Measurements from ENCODE around the gene GALNT9. TPM values are rescaled to one million over a fixed set of nuclear protein-coding genes. Genes with fewer than 3 reads are reported as not detected.

GALNT9 gene
- total and polyA plus RNA-seq, 2 donors (not counting 1 experiment from before 2014, with no cell fraction given), result 0.71 to 2.4 TPM

DNA sequence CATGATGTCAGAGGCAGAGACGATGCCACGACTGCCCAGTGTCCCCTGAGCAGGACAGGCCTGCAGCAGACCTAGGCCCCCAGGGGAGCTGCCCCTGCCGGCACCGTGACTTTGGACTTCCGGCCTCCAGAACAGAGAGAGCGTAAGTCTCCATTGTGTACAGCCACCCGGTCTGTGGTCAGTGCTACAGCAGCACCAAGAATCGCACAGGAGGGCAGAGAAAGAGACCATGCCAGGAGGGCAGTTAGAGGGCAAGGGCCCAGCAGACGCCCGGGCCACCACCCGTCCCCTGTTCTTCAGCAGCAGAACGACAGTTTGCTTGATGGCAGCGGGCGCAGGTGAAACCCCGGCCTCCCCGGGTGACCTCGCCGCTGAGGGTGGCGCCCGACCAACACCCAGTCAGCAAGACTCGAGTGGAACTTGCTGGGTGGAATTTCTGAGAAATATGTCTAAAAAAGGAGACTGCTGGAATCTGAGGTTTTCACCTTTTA is 19.7 kb downstream of the GALNT9 start:
- DNase-seq (no peak), ATAC-seq (ENCODE audit: low read depth) (no peak)
- POLR2A ChIA-PET, result no interaction called here
- no peaks in the 10 kb centered on the region for H3K4me1 Mint-ChIP-seq
- H3K27me3 Mint-ChIP-seq, result no peaks in the 10 kb centered on the region
- H3K27ac Mint-ChIP-seq, result no peak overlapping the region
- Histone ChIP-seq H3K27me3 (replicated peaks in 1 of 4; ENCODE audit: control extremely low read depth in 1 of 4, control insufficient read depth in 3 of 4, insufficient read depth in 4 of 4, low read length in 3 of 4) (no peaks in the 10 kb centered on the region), H4K20me1 (ENCODE audit: control insufficient read depth, insufficient read depth, low read length, poor library complexity, severe bottlenecking) (no peaks in the 10 kb centered on the region), H3K9me3 (ENCODE audit: control extremely low read depth in 1 of 3, control insufficient read depth in 2 of 3, insufficient read depth in 1 of 3, low read length in 2 of 3) (peaks cover 0 to 60% (median 10%) of the 10 kb centered on the region in 3 donors), H3K79me2 (ENCODE audit: control insufficient read depth, insufficient read depth, low read length) (no peaks in the 10 kb centered on the region), H3K36me3 (replicated peaks in 1 of 2; ENCODE audit: control extremely low read depth in 1 of 2, control insufficient read depth in 1 of 2, extremely low read depth in 1 of 2, insufficient read depth in 2 of 2, low read length in 1 of 2) (no peaks in the 10 kb centered on the region), H3K4me1 (ENCODE audit: control insufficient read depth in 2 of 2, insufficient read depth in 2 of 2, low read length in 2 of 2) (no peaks in the 10 kb centered on the region), H2AFZ (ENCODE audit: insufficient read depth, low read depth, low read length, poor library complexity, severe bottlenecking) (no peak overlapping the region), H3K4me2 (replicated peaks; ENCODE audit: low read depth, low read length, poor library complexity, severe bottlenecking) (no peak overlapping the region), H3K27ac (ENCODE audit: low read length in 2 of 2) (no peak overlapping the region), H3K9ac (ENCODE audit: low read length) (no peak overlapping the region), H3K4me3 (ENCODE audit: control extremely low read depth in 1 of 5, extremely low read depth in 1 of 5, insufficient read depth in 1 of 5, low read depth in 2 of 5, low read length in 4 of 5) (no peak overlapping the region)
- TF ChIP-seq CTCF (IDR thresholded peaks at IDR 0.05), result no peak
- TF ChIP-seq EZH2 (IDR thresholded peaks at IDR 0.05; ENCODE audit: borderline replicate concordance, insufficient read depth, low read depth, low read length, poor library complexity, severe bottlenecking), result no peak
- intact Hi-C loops (cut with micrococcal nuclease), result no loop called here
- CTCF ChIA-PET, result no interaction called here
- no peak overlapping the region for H3K4me3 Mint-ChIP-seq
- peaks cover 12% of the 10 kb centered on the region for H3K9me3 Mint-ChIP-seq (ENCODE audit: insufficient read depth)
- 90% methylated on average over 14 of the region's 21 CpGs for WGBS (ENCODE audit: insufficient coverage)

GRCh38 chr12:132308853-132309595 is 20.4 kb downstream of the GALNT9 start:
- intact Hi-C loops (cut with micrococcal nuclease), result no loop called here
- H3K4me2 ChIP-seq (replicated peaks; ENCODE audit: low read depth, low read length, poor library complexity, severe bottlenecking), result no peak overlapping the region
- H3K4me3 Mint-ChIP-seq, result no peak overlapping the region
- peaks cover 0 to 57% (median 10%) of the 10 kb centered on the region in 3 donors for H3K9me3 ChIP-seq (ENCODE audit: control extremely low read depth in 1 of 3, control insufficient read depth in 2 of 3, insufficient read depth in 1 of 3, low read length in 2 of 3)
- WGBS (ENCODE audit: insufficient coverage), result 83% methylated on average over 31 of the region's 31 CpGs
- H3K9me3 Mint-ChIP-seq (ENCODE audit: insufficient read depth), result peaks cover 12% of the 10 kb centered on the region
- H3K36me3 ChIP-seq (replicated peaks in 1 of 2; ENCODE audit: control extremely low read depth in 1 of 2, control insufficient read depth in 1 of 2, extremely low read depth in 1 of 2, insufficient read depth in 2 of 2, low read length in 1 of 2), result no peaks in the 10 kb centered on the region
- ChIA-PET POLR2A (no interaction called here), CTCF (no interaction called here)
- no peak overlapping the region for H2AFZ ChIP-seq (ENCODE audit: insufficient read depth, low read depth, low read length, poor library complexity, severe bottlenecking)
- H3K4me1 Mint-ChIP-seq, result no peaks in the 10 kb centered on the region
- no peak overlapping the region for H3K9ac ChIP-seq (ENCODE audit: low read length)
- H3K4me1 ChIP-seq (ENCODE audit: control insufficient read depth in 2 of 2, insufficient read depth in 2 of 2, low read length in 2 of 2), result no peaks in the 10 kb centered on the region
- DNase-seq (no peak), ATAC-seq (ENCODE audit: low read depth) (no peak)
- TF ChIP-seq CTCF (IDR thresholded peaks at IDR 0.05), result no peak
- TF ChIP-seq EZH2 (IDR thresholded peaks at IDR 0.05; ENCODE audit: borderline replicate concordance, insufficient read depth, low read depth, low read length, poor library complexity, severe bottlenecking), result no peak
- H3K4me3 ChIP-seq (ENCODE audit: control extremely low read depth in 1 of 5, extremely low read depth in 1 of 5, insufficient read depth in 1 of 5, low read depth in 2 of 5, low read length in 4 of 5), result no peak overlapping the region
- no peaks in the 10 kb centered on the region for H4K20me1 ChIP-seq (ENCODE audit: control insufficient read depth, insufficient read depth, low read length, poor library complexity, severe bottlenecking)
- no peak overlapping the region for H3K27ac Mint-ChIP-seq
- no peaks in the 10 kb centered on the region for H3K79me2 ChIP-seq (ENCODE audit: control insufficient read depth, insufficient read depth, low read length)
- no peaks in the 10 kb centered on the region for H3K27me3 Mint-ChIP-seq
- H3K27me3 ChIP-seq (replicated peaks in 1 of 4; ENCODE audit: control extremely low read depth in 1 of 4, control insufficient read depth in 3 of 4, insufficient read depth in 4 of 4, low read length in 3 of 4), result no peaks in the 10 kb centered on the region
- H3K27ac ChIP-seq (ENCODE audit: low read length in 2 of 2), result no peak overlapping the region

All from B cell (primary cell).